ENCODE data around the gene TNIP3. TPM values are rescaled to one million over a fixed set of nuclear protein-coding genes. Genes with fewer than 3 reads are reported as not detected.

TNIP3 gene
- total RNA-seq, 1 experiment from 2014 or later = 0.43 TPM

DNA sequence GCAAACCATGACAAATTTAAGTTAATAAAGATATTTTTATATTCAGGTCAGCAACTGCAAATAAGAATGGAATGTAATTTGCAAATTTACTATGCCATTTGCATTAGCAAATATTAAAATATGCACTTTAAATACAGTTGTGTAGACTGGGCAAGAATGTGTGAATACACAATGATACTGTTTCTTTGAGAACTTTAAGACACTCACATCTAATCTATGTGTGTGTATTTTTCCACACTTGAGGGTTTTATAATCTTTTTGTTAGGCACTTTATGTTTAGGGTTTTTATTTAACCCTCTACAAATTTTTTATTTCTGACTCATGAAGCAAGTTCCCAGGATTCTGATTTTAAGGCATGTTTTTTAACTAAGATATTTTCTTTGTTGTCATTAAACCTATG lies 67.9 kb downstream of the TNIP3 start:
- POLR2A ChIA-PET = no interaction called here

GRCh38 chr4:121094297-121094966 lies 69.7 kb downstream of the TNIP3 start:
- H3K27me3 ChIP-seq (replicated peaks; ENCODE audit: control insufficient read depth, insufficient read depth, low read length) = no peaks in the 10 kb centered on the region
- no peak overlapping the region for H3K27ac Mint-ChIP-seq (ENCODE audit: unreplicated experiment)
- intact Hi-C loops (cut with micrococcal nuclease; ENCODE audit: unreplicated experiment) = no loop called here
- no peaks in the 10 kb centered on the region for H3K27me3 Mint-ChIP-seq (ENCODE audit: insufficient read depth, unreplicated experiment)
- no peak for DNase-seq
- H3K4me3 Mint-ChIP-seq (ENCODE audit: unreplicated experiment) = no peak overlapping the region
- no peak overlapping the region for H3K4me3 ChIP-seq (ENCODE audit: low read depth, low read length)
- ChIA-PET POLR2A (no interaction called here), CTCF (no interaction called here)
- no peaks in the 10 kb centered on the region for H3K4me1 Mint-ChIP-seq (ENCODE audit: low read depth, unreplicated experiment)
- H3K36me3 ChIP-seq (ENCODE audit: control insufficient read depth, insufficient read depth, low read length) = no peaks in the 10 kb centered on the region
- no TSS peak for BruUV-seq (replicated peaks)
- TF ChIP-seq CTCF (IDR thresholded peaks at IDR 0.05; ENCODE audit: insufficient read depth in 1 of 2, low read depth in 1 of 2, low read length in 1 of 2, severe bottlenecking in 1 of 2, unreplicated experiment in 1 of 2) = no peak
- no peaks in the 10 kb centered on the region for H3K4me1 ChIP-seq
- no peaks in the 10 kb centered on the region for H3K36me3 Mint-ChIP-seq (ENCODE audit: insufficient read depth, unreplicated experiment)
- no peaks in the 10 kb centered on the region for H3K9me3 Mint-ChIP-seq (ENCODE audit: unreplicated experiment)
- no peaks in the 10 kb centered on the region for H3K9me3 ChIP-seq

More for the DNA sequence above, 67.9 kb downstream of the TNIP3 start:
- Mint-ChIP-seq H3K27ac (ENCODE audit: unreplicated experiment) (no peak overlapping the region), H3K9me3 (ENCODE audit: unreplicated experiment) (no peaks in the 10 kb centered on the region), H3K27me3 (ENCODE audit: insufficient read depth, unreplicated experiment) (no peaks in the 10 kb centered on the region), H3K4me1 (ENCODE audit: low read depth, unreplicated experiment) (no peaks in the 10 kb centered on the region), H3K36me3 (ENCODE audit: insufficient read depth, unreplicated experiment) (no peaks in the 10 kb centered on the region), H3K4me3 (ENCODE audit: unreplicated experiment) (no peak overlapping the region)
- no peaks in the 10 kb centered on the region for H3K9me3 ChIP-seq
- no peak overlapping the region for H3K4me3 ChIP-seq (ENCODE audit: low read depth, low read length)
- TF ChIP-seq CTCF (IDR thresholded peaks at IDR 0.05; ENCODE audit: insufficient read depth in 1 of 2, low read depth in 1 of 2, low read length in 1 of 2, severe bottlenecking in 1 of 2, unreplicated experiment in 1 of 2) = no peak
- CTCF ChIA-PET = no interaction called here
- no peaks in the 10 kb centered on the region for H3K36me3 ChIP-seq (ENCODE audit: control insufficient read depth, insufficient read depth, low read length)
- H3K4me1 ChIP-seq = no peaks in the 10 kb centered on the region
- intact Hi-C loops (cut with micrococcal nuclease; ENCODE audit: unreplicated experiment) = loop anchor here (1.0 to 5.0 kb wide), 4 partner anchors 74 to 1025 kb away; no protein-coding TSS in a partner anchor
- no peaks in the 10 kb centered on the region for H3K27me3 ChIP-seq (replicated peaks; ENCODE audit: control insufficient read depth, insufficient read depth, low read length)
- DNase-seq = no peak
- BruUV-seq (replicated peaks) = no TSS peak

DNA sequence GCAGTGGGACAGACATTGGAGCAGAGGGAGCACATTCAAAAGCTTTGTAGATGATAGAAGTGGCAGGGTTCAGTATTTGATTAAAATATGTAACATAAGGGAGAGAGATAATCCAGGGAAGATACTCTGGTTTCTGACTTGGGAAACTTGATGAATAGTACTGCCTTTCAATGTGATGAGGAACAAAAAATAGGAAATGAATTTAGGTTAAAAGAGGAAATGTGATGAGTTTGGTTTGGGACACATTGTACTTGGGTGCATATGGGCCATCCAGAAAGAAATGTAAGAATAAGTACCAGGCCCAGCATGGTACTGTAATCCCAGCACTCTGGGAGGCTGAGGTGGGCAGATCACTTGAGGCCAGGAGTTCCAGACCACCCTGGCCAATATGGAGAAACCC lies 70.9 kb downstream of the TNIP3 start:
- H3K27me3 Mint-ChIP-seq (ENCODE audit: insufficient read depth, unreplicated experiment) = no peaks in the 10 kb centered on the region

More for the DNA sequence above, 70.9 kb downstream of the TNIP3 start:
- no TSS peak for BruUV-seq (replicated peaks)
- no peak overlapping the region for H3K27ac Mint-ChIP-seq (ENCODE audit: unreplicated experiment)
- POLR2A ChIA-PET = no interaction called here
- TF ChIP-seq CTCF (IDR thresholded peaks at IDR 0.05; ENCODE audit: insufficient read depth in 1 of 2, low read depth in 1 of 2, low read length in 1 of 2, severe bottlenecking in 1 of 2, unreplicated experiment in 1 of 2) = no peak
- CTCF ChIA-PET = no interaction called here
- H3K9me3 ChIP-seq = no peaks in the 10 kb centered on the region
- no peak overlapping the region for H3K4me3 ChIP-seq (ENCODE audit: low read depth, low read length)
- H3K36me3 Mint-ChIP-seq (ENCODE audit: insufficient read depth, unreplicated experiment) = no peaks in the 10 kb centered on the region
- H3K4me3 Mint-ChIP-seq (ENCODE audit: unreplicated experiment) = no peak overlapping the region
- H3K4me1 Mint-ChIP-seq (ENCODE audit: low read depth, unreplicated experiment) = no peaks in the 10 kb centered on the region
- no peaks in the 10 kb centered on the region for H3K27me3 ChIP-seq (replicated peaks; ENCODE audit: control insufficient read depth, insufficient read depth, low read length)
- no peak for DNase-seq
- no peaks in the 10 kb centered on the region for H3K4me1 ChIP-seq
- H3K9me3 Mint-ChIP-seq (ENCODE audit: unreplicated experiment) = no peaks in the 10 kb centered on the region
- intact Hi-C loops (cut with micrococcal nuclease; ENCODE audit: unreplicated experiment) = no loop called here
- H3K36me3 ChIP-seq (ENCODE audit: control insufficient read depth, insufficient read depth, low read length) = no peaks in the 10 kb centered on the region

Measured in Caco-2 (cell line).